Astrocyte (in vitro differentiated cells and primary cell): Measurements from ENCODE around the gene NUCB2.

Experiments
- CTCF ChIP-seq: IDR thresholded peaks from 2 replicates; pipeline ENCODE4 v1.5.1; 2011; ENCODE audit warnings: low read depth, mild to moderate bottlenecking, inconsistent platforms, low read length, moderate library complexity; ENCODE audit not compliant: insufficient read depth
- EZH2 ChIP-seq: IDR thresholded peaks from 2 replicates; pipeline ENCODE4 v1.6.1; 2012; ENCODE audit warnings: mild to moderate bottlenecking, low read length, inconsistent platforms; ENCODE audit not compliant: insufficient read depth

- no peak for TF ChIP-seq CTCF
- TF ChIP-seq EZH2, result no peak
These were observed 74.1 kb downstream of the NUCB2 start for GRCh38 chr11:17350455-17351171.
